Measurements from ENCODE around the gene LDLRAD2.

- TF ChIP-seq CTCF (IDR thresholded peaks at IDR 0.05; ENCODE audit: insufficient read depth, low read depth, low read length) (no peak), EZH2 (IDR thresholded peaks at IDR 0.05; ENCODE audit: insufficient read depth, low read length) (no peak)
Measured at GRCh38 chr1:21838359-21839157, 26.5 kb downstream of the LDLRAD2 start.
